Omental fat pad (tissue), 4 donors: Measurements from ENCODE around the gene PPP1R14C. TPM values are rescaled to one million over a fixed set of nuclear protein-coding genes. Genes with fewer than 3 reads are reported as not detected.

Experiments
- ATAC-seq: fragments of 150-250 bp; one replicate; pipeline ENCODE4 v1.9.1; 2016; ENCODE audit warnings: mild to moderate bottlenecking, moderate library complexity; ENCODE audit not compliant: low FRiP score
- DNase-seq: peaks from one replicate; pipeline ENCODE4 v3.0.0-alpha.2; 2019; ENCODE audit warnings: low spot score
- total RNA-seq, 4 donors: library from RNA; depleted of rRNA; stranded (reverse); fragments of >200 nt; gene quantifications; one replicate each; pipeline ENCODE4 v1.1.0, GENCODE V29; 2016
- TF ChIP-seq, protein P1 (sequence below), 3 donors: fragments of 450-650 bp; IDR thresholded peaks; one replicate each; pipeline ENCODE4 v1.5.1; 2016 to 2017; ENCODE audit warnings: antibody characterized with exemption in 3 of 3, mild to moderate bottlenecking in 3 of 3, moderate library complexity in 2 of 3

PPP1R14C gene
- total RNA-seq, 4 donors from 2014 or later = 0.31 to 1.1 TPM; not detected in 2

DNA sequence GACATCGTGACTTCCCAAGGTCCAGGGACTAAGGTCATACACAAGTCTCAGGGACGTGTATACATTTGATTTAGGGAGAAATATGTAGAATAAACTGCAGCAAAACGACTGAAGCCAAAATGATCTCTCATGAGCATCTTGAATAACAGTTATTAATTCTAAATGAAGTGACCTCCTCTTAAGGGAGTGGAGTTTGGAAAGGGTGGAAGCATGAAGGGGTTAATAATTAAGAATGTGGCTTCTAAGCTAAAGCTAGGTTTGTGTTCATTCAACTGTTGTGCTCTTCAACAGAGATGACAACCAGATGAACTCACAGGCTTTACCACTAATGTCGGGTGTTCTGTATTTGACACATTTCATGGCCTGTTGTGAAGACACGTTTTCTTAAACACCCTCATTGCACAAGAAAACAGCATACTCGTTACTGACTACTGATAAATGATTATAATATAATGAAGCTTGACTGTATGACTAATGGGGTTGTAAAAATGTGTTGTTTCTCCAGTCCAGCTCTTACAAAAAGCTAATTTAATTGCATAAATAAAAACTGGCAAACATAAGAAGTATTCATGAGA lies 1.5 kb downstream of the PPP1R14C start:
- DNase-seq (no peak), ATAC-seq (no peak)
- TF ChIP-seq, protein P1, sequence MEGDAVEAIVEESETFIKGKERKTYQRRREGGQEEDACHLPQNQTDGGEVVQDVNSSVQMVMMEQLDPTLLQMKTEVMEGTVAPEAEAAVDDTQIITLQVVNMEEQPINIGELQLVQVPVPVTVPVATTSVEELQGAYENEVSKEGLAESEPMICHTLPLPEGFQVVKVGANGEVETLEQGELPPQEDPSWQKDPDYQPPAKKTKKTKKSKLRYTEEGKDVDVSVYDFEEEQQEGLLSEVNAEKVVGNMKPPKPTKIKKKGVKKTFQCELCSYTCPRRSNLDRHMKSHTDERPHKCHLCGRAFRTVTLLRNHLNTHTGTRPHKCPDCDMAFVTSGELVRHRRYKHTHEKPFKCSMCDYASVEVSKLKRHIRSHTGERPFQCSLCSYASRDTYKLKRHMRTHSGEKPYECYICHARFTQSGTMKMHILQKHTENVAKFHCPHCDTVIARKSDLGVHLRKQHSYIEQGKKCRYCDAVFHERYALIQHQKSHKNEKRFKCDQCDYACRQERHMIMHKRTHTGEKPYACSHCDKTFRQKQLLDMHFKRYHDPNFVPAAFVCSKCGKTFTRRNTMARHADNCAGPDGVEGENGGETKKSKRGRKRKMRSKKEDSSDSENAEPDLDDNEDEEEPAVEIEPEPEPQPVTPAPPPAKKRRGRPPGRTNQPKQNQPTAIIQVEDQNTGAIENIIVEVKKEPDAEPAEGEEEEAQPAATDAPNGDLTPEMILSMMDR (IDR thresholded peaks at IDR 0.05) = no peak

DNA sequence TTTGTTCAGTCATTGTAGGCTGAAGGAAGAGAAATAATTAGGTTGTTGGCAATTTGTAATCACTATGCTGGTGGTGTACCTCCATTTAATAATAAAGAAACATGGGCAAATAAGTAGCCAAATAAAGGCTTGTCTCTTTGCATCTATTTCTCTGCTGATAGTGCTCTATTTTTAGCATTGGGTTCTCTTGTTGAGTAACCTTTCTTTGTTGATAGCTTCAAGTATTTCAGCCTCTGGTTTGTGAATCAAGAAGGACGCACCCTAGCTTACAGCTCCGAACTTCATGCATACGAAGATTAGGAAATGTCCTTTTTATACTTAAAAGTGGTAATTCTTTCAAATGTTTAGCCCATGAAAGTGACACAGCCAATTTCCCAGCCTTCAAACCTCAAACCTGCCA lies 2.6 kb downstream of the PPP1R14C start:
- TF ChIP-seq, protein P1 (IDR thresholded peaks at IDR 0.05) = no peak
- DNase-seq (no peak), ATAC-seq (no peak)

DNA sequence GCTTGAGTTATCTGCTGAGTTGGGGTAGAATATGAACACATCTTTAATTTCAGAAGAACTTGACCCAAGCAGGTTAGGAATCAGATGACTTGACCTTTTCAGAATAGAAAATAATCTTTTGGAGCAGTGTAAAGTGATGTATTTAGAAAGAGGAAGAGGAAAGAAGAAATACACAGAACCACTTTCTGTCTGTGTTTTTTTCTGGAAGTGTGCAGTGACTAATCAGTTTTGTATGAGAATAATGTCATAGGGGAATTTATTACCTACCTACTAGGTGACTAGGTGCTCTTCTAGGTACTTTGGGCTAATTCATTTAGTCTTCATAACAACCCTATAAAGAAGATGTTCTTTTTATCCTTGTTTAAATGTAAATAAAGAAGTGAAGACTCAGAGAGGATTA lies 3.0 kb downstream of the PPP1R14C start:
- ATAC-seq (no peak), DNase-seq (no peak)
- TF ChIP-seq, protein P1 (IDR thresholded peaks at IDR 0.05) = no peak

DNA sequence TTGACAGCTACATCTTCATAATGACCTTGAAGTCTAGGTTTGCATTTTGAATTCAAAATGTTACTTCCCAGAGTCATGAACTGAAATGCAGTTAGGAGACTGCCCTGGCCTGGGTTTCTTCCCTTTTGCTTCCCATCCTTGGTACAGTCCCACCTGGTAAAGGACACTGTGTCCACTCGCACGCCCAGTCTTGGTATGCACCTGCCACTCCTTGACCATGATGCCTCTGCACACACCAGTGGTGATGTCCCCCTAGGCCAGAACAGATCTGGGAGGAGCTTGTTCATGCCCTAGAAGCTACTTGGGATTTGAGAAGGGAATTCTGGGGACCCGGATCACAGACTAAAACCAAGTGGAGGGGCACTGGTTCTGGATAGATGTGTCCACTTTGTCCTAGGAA lies 3.6 kb downstream of the PPP1R14C start:
- DNase-seq = no peak
- TF ChIP-seq, protein P1 (IDR thresholded peaks at IDR 0.05) = no peak
- ATAC-seq = no peak

DNA sequence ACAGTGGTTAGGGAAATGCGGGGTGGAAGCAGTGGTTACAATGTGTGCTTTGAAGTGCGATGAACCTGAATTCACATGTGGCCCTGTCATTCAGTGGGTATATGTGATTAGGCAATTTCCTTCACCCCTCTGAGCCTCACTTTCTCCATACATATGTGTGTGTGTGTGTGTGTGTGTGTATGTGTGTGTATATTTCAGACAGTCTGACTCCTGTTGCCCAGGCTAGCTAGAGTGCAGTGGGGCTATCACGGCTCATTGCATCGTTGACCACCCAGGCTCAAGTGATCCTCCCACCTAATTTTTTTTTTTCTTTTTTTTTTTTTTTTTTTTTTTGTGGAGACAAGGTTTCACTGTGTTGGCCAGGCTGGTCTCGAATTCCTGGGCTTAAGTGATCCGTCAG lies 6.3 kb downstream of the PPP1R14C start:
- DNase-seq (no peak), ATAC-seq (no peak)
- TF ChIP-seq, protein P1 (IDR thresholded peaks at IDR 0.05) = no peak

- DNase-seq = no peak
- TF ChIP-seq, protein P1 (IDR thresholded peaks at IDR 0.05) = no peak
- ATAC-seq = no peak
Observed at GRCh38 chr6:150150458-150150820, 7.6 kb downstream of the PPP1R14C start.

- DNase-seq (no peak), ATAC-seq (no peak)
- TF ChIP-seq, protein P1 (IDR thresholded peaks at IDR 0.05) = no peak
Observed at GRCh38 chr6:150150821-150151646, 8.2 kb downstream of the PPP1R14C start.
